Measurements from ENCODE around the gene CCDC106. TPM values are rescaled to one million over a fixed set of nuclear protein-coding genes. Genes with fewer than 3 reads are reported as not detected.

Gene CCDC106
- total RNA-seq, 1 experiment from 2014 or later, result 47.8 TPM

DNA sequence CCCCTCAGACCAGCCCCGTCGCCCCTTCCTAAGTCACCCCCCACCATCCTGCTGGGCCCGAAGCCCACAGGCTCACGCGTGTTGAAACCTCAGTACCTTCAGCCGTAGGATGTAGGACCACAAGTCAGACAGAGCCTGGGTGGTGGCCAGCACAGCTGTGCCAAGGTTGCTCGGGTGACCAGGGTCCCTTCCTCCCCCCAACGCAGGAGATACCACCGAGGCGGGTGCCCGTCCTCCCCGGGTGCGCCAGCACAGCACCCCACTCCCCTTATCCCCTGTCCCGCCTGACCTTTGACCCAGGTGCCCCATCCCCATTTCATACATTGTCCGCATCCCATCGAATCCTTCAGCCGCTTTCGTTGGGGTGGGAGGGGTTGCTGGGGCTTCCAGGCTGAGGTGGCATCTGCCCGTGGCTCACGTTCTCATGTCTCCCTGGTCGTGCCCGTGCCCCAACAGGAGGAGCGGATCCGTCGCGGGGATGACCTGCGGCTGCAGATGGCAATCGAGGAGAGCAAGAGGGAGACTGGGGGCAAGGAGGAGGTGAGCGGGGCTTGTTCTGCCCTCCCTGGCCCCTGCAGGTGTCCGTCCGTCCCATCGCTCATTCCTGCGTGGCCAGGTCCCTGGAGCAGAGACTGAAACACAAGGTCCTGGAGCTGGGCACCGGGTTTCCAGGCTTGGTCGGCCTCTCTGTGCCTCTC, 41.5 kb downstream of the CCDC106 start:
- DNase-seq (ENCODE audit: low read depth, low spot score), result no peak
- Histone ChIP-seq H3K27ac (ENCODE audit: low read length) (no peak overlapping the region), H3K36me3 (ENCODE audit: control insufficient read depth, insufficient read depth, low read length) (peaks cover 5% of the 10 kb centered on the region), H3K27me3 (ENCODE audit: control insufficient read depth, insufficient read depth, low read length) (no peaks in the 10 kb centered on the region), H3K4me1 (ENCODE audit: control insufficient read depth, insufficient read depth, low read length) (peaks cover 3% of the 10 kb centered on the region; the same call in 1 of the 2 replicates), H3K9me3 (ENCODE audit: control insufficient read depth, insufficient read depth, low read depth, low read length) (no peaks in the 10 kb centered on the region), H3K4me3 (ENCODE audit: low read depth in 2 of 2, low read length in 2 of 2) (no peak overlapping the region)
- ChIA-PET POLR2A (interaction anchor here (0.6 kb wide), 1 partner anchor 15 kb away, joined by 4 read pairs; no protein-coding TSS in a partner anchor), CTCF (no interaction called here)
- TF ChIP-seq POLR2AphosphoS5 (IDR thresholded peaks at IDR 0.05; ENCODE audit: low read depth, low read length), result no peak
- TF ChIP-seq SIN3A (IDR thresholded peaks at IDR 0.05; ENCODE audit: borderline replicate concordance, insufficient read depth, low read depth, low read length), result no peak
- TF ChIP-seq TCF7L2 (IDR thresholded peaks at IDR 0.05; ENCODE audit: low read depth, low read length), result no peak
- TF ChIP-seq, protein P1, sequence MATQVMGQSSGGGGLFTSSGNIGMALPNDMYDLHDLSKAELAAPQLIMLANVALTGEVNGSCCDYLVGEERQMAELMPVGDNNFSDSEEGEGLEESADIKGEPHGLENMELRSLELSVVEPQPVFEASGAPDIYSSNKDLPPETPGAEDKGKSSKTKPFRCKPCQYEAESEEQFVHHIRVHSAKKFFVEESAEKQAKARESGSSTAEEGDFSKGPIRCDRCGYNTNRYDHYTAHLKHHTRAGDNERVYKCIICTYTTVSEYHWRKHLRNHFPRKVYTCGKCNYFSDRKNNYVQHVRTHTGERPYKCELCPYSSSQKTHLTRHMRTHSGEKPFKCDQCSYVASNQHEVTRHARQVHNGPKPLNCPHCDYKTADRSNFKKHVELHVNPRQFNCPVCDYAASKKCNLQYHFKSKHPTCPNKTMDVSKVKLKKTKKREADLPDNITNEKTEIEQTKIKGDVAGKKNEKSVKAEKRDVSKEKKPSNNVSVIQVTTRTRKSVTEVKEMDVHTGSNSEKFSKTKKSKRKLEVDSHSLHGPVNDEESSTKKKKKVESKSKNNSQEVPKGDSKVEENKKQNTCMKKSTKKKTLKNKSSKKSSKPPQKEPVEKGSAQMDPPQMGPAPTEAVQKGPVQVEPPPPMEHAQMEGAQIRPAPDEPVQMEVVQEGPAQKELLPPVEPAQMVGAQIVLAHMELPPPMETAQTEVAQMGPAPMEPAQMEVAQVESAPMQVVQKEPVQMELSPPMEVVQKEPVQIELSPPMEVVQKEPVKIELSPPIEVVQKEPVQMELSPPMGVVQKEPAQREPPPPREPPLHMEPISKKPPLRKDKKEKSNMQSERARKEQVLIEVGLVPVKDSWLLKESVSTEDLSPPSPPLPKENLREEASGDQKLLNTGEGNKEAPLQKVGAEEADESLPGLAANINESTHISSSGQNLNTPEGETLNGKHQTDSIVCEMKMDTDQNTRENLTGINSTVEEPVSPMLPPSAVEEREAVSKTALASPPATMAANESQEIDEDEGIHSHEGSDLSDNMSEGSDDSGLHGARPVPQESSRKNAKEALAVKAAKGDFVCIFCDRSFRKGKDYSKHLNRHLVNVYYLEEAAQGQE (IDR thresholded peaks at IDR 0.05; ENCODE audit: insufficient read depth in 1 of 2, low read depth in 2 of 2, low read length in 1 of 2), result no peak
- TF ChIP-seq, protein P2, sequence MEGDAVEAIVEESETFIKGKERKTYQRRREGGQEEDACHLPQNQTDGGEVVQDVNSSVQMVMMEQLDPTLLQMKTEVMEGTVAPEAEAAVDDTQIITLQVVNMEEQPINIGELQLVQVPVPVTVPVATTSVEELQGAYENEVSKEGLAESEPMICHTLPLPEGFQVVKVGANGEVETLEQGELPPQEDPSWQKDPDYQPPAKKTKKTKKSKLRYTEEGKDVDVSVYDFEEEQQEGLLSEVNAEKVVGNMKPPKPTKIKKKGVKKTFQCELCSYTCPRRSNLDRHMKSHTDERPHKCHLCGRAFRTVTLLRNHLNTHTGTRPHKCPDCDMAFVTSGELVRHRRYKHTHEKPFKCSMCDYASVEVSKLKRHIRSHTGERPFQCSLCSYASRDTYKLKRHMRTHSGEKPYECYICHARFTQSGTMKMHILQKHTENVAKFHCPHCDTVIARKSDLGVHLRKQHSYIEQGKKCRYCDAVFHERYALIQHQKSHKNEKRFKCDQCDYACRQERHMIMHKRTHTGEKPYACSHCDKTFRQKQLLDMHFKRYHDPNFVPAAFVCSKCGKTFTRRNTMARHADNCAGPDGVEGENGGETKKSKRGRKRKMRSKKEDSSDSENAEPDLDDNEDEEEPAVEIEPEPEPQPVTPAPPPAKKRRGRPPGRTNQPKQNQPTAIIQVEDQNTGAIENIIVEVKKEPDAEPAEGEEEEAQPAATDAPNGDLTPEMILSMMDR (IDR thresholded peaks at IDR 0.05), result no peak
- intact Hi-C loops (cut with micrococcal nuclease; ENCODE audit: unreplicated experiment) (no loop called here), in situ Hi-C loops (cut with HindIII; ENCODE audit: low pct_unique_long_range_greater_than_20kb, low sequenced_read_pairs) (no loop called here)
- no peak for ATAC-seq
- no TSS peak for BruUV-seq (replicated peaks)

DNA sequence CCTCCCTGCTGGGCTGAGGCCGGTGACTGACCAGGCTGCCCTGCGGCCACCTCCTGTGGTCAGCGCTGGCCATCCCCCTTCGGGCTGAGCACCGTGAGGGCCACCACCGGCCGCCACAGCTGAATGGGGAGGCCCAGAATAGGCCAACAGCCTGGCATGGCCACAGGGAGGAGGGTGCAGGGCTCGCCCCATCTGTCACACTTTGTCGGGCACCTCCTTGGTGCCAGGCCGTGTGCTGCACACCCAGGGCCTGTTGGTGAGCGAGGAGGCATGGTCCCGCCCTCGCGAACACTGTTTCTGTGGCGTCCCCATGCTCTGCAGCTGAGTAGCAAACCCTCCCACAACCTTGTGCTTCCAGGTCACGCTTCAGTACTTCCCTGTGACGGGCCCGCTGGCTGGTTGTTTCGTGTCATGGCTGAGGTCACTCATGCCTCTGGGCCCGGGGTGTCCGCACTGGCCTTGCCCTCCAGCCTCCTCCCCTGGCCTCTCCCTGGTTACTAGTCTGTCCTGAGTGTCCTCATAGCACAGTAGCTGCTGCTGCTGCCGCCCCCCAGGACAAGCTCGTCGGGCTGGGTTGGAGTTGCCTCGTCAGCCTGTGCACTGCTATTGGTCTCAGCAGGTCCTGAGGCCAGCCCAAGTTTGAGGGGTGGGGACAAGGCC, 42.2 kb downstream of the CCDC106 start:
- intact Hi-C loops (cut with micrococcal nuclease; ENCODE audit: unreplicated experiment), result no loop called here
- CTCF ChIA-PET, result no interaction called here
- TF ChIP-seq, protein P2 (IDR thresholded peaks at IDR 0.05), result no peak
- TF ChIP-seq, protein P1 (IDR thresholded peaks at IDR 0.05; ENCODE audit: insufficient read depth in 1 of 2, low read depth in 2 of 2, low read length in 1 of 2), result no peak
- TF ChIP-seq POLR2AphosphoS5 (IDR thresholded peaks at IDR 0.05; ENCODE audit: low read depth, low read length) (no peak), TCF7L2 (IDR thresholded peaks at IDR 0.05; ENCODE audit: low read depth, low read length) (no peak), SIN3A (IDR thresholded peaks at IDR 0.05; ENCODE audit: borderline replicate concordance, insufficient read depth, low read depth, low read length) (no peak)
- H3K36me3 ChIP-seq (ENCODE audit: control insufficient read depth, insufficient read depth, low read length), result no peaks in the 10 kb centered on the region; the same call in none of the 2 replicates
- ATAC-seq, result 0 out of 2 replicates have a peak, but pooled peaks have one; percentile 4
- H3K4me1 ChIP-seq (ENCODE audit: control insufficient read depth, insufficient read depth, low read length), result peaks cover 3% of the 10 kb centered on the region; the same call in 1 of the 2 replicates
- no peak for DNase-seq (ENCODE audit: low read depth, low spot score)
- H3K9me3 ChIP-seq (ENCODE audit: control insufficient read depth, insufficient read depth, low read depth, low read length), result no peaks in the 10 kb centered on the region
- POLR2A ChIA-PET, result interaction anchor here (0.6 kb wide), 1 partner anchor 16 kb away, joined by 4 read pairs; no protein-coding TSS in a partner anchor
- no peaks in the 10 kb centered on the region for H3K27me3 ChIP-seq (ENCODE audit: control insufficient read depth, insufficient read depth, low read length)
- in situ Hi-C loops (cut with HindIII; ENCODE audit: low pct_unique_long_range_greater_than_20kb, low sequenced_read_pairs), result no loop called here
- no TSS peak for BruUV-seq (replicated peaks)
- H3K4me3 ChIP-seq (ENCODE audit: low read depth in 2 of 2, low read length in 2 of 2), result no peak overlapping the region
- H3K27ac ChIP-seq (ENCODE audit: low read length), result no peak overlapping the region
